Esophagus muscularis mucosa (tissue), 4 donors: Measurements from ENCODE around the gene CDIPT. TPM values are rescaled to one million over a fixed set of nuclear protein-coding genes. Genes with fewer than 3 reads are reported as not detected.
"Not testable (repeated sequence)": the region's sequence is repeated elsewhere in the genome, so short reads cannot be mapped to it uniquely, and the experiment has no call there.

ENCODE experiments used
- DNase-seq: peaks from one replicate; pipeline ENCODE4 v3.0.0-alpha.2; 2017; ENCODE audit errors: extremely low spot score
- H3K27ac ChIP-seq, 4 donors: fragments of 200-600 bp; sonication (generic); replicated peaks in 1 of 4; 1 replicate in 3 of 4; 2 replicates in 1 of 4; pipeline ENCODE4 v1.5.1; 2016 to 2019; ENCODE audit warnings: mild to moderate bottlenecking in 1 of 4
- H3K27me3 ChIP-seq, 4 donors: fragments of 200-600 bp; sonication (generic); one replicate each; pipeline versions ENCODE4 v1.5.1 to v1.6.0; 2016 to 2019
- H3K36me3 ChIP-seq, 4 donors: fragments of 200-600 bp; sonication (generic); one replicate each; pipeline ENCODE4 v1.5.1; 2016 to 2019
- H3K4me1 ChIP-seq, 4 donors: fragments of 200-600 bp; sonication (generic); one replicate each; pipeline ENCODE4 v1.5.1; 2016 to 2019
- H3K4me3 ChIP-seq, 4 donors: fragments of 200-600 bp; sonication (generic); 1 replicate in 2 of 4; 2 replicates in 2 of 4; pipeline ENCODE4 v1.5.1; 2016 to 2019; ENCODE audit warnings: mild to moderate bottlenecking in 4 of 4, moderate library complexity in 1 of 4
- H3K9me3 ChIP-seq, 4 donors: fragments of 200-600 bp; sonication (generic); 1 replicate in 3 of 4; 2 replicates in 1 of 4; pipeline ENCODE4 v1.5.1; 2016 to 2019
- EP300 ChIP-seq: sonication (generic); formaldehyde crosslinking; IDR thresholded peaks from one replicate; pipeline ENCODE4 v1.6.1; 2017; ENCODE audit warnings: antibody characterized with exemption
- POLR2A ChIP-seq: fragments of 450-650 bp; IDR thresholded peaks from one replicate; pipeline ENCODE4 v1.6.1; 2017; ENCODE audit warnings: antibody characterized with exemption, moderate library complexity, mild to moderate bottlenecking, low read depth
- POLR2AphosphoS5 ChIP-seq, 2 donors: sonication (generic); formaldehyde crosslinking; IDR thresholded peaks; one replicate each; pipeline ENCODE4 v1.6.1; 2017; ENCODE audit warnings: antibody characterized with exemption in 2 of 2
- WGBS: methylation state at CpG from one replicate; pipeline ENCODE4 v1.1.5; 2018; 5-methylcytosine and 5-hydroxymethylcytosine counted together
- intact Hi-C: fragments of 100-400 bp; cut with DNase I; formaldehyde crosslinking; loops from one replicate; pipeline ENCODE4 v1.15.1; 2023
- total RNA-seq, 4 donors: library from RNA; depleted of rRNA; stranded (reverse); fragments of >200 nt; gene quantifications; one replicate each; pipeline versions ENCODE4 v1.1.0 to v1.2.1, GENCODE V29; 2016
- TF ChIP-seq, protein P1 (sequence below), 3 experiments: fragments of 200-600 bp in 2 of 3; fragments of 450-650 bp in 1 of 3; sonication (generic) in 2 of 3; IDR thresholded peaks; one replicate each; pipeline ENCODE4 v1.5.1; 2017 to 2019; ENCODE audit warnings: antibody characterized with exemption in 3 of 3, mild to moderate bottlenecking in 2 of 3, moderate library complexity in 1 of 3

Gene CDIPT
- total RNA-seq, 4 donors from 2014 or later = 105 to 178 (median 141) TPM

DNA sequence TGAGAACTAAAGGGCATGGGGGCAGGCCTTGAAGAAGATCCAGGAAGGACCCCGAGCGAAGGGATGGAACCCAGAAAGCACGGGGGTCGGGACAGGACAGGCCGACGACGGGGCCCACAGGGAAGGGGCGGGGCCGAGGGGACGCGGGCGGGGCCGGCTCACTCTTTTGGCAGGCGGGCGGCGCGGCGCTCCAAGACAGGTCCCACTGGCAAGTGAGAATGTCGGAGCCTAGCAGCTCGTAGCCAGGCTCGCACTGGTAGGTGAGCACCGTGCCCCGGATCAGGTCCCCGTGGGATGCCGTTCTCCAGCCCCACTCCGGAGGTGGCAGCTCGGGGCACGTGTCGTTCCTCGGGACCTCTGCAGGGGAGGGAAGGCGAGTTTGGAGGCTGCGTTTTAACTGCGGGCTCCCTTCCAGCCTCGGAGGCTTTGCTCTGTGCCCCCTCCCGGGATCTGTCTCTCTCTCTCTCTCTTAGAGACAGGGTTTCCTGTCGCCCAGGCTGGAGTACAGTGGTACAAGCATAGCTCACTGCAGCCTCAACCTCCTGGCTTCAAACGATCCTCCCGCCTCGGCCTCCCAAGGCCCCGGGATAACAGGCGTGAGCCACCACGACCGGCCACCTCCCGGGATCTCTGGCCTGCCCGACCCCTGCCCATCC lies 13.7 kb upstream of the CDIPT start:
- Histone ChIP-seq H3K4me1 (peaks cover 0 to 16% (median 8%) of the 10 kb centered on the region in 4 donors), H3K36me3 (no peaks in the 10 kb centered on the region), H3K9me3 (peaks cover 0 to 4% (median 0%) of the 10 kb centered on the region in 4 donors), H3K27me3 (peaks cover 0 to 73% (median 23%) of the 10 kb centered on the region in 4 donors), H3K27ac (no peak overlapping the region), H3K4me3 (peak overlapping the region; percentile 9 to 31 (median 21))
- 6% methylated on average over 17 of the region's 45 CpGs for WGBS
- no peak for DNase-seq
- intact Hi-C loops = no loop called here
- TF ChIP-seq EP300 (no peak), POLR2AphosphoS5 (IDR thresholded peaks at IDR 0.05) (no peak), POLR2A (no peak)

DNA sequence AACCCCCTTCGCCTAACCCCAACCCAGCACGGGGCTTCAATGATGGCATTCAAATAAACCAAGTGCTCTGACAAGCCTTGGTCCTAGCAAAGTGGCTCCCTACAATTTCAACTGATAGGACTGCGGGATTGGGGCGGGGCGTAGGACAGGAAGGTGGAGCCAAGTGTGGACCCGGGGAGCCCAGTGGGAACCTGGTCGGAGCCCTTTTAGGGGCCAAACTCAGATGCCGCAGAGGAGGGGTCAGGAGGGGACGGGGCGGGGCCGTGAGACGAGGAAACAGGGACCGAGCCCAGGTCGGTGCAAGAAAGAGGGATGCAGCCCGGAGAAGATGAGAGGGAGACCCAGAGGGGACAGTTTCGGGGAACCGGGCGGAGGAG lies 13.2 kb upstream of the CDIPT start:
- WGBS = 20% methylated on average over 18 of the region's 18 CpGs
- no peak for DNase-seq
- TF ChIP-seq, protein P1, sequence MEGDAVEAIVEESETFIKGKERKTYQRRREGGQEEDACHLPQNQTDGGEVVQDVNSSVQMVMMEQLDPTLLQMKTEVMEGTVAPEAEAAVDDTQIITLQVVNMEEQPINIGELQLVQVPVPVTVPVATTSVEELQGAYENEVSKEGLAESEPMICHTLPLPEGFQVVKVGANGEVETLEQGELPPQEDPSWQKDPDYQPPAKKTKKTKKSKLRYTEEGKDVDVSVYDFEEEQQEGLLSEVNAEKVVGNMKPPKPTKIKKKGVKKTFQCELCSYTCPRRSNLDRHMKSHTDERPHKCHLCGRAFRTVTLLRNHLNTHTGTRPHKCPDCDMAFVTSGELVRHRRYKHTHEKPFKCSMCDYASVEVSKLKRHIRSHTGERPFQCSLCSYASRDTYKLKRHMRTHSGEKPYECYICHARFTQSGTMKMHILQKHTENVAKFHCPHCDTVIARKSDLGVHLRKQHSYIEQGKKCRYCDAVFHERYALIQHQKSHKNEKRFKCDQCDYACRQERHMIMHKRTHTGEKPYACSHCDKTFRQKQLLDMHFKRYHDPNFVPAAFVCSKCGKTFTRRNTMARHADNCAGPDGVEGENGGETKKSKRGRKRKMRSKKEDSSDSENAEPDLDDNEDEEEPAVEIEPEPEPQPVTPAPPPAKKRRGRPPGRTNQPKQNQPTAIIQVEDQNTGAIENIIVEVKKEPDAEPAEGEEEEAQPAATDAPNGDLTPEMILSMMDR (IDR thresholded peaks at IDR 0.05) = no peak
- TF ChIP-seq POLR2A = no peak
- TF ChIP-seq EP300 = no peak
- no peak for TF ChIP-seq POLR2AphosphoS5 (IDR thresholded peaks at IDR 0.05)
- H3K9me3 ChIP-seq = peaks cover 0 to 4% (median 0%) of the 10 kb centered on the region in 4 donors
- H3K27me3 ChIP-seq = peaks cover 0 to 73% (median 23%) of the 10 kb centered on the region in 4 donors
- no peak overlapping the region for H3K27ac ChIP-seq
- peak overlapping the region; percentile 9 to 31 (median 21) for H3K4me3 ChIP-seq
- intact Hi-C loops = no loop called here
- H3K4me1 ChIP-seq = peaks cover 0 to 16% (median 8%) of the 10 kb centered on the region in 4 donors
- H3K36me3 ChIP-seq = no peaks in the 10 kb centered on the region

DNA sequence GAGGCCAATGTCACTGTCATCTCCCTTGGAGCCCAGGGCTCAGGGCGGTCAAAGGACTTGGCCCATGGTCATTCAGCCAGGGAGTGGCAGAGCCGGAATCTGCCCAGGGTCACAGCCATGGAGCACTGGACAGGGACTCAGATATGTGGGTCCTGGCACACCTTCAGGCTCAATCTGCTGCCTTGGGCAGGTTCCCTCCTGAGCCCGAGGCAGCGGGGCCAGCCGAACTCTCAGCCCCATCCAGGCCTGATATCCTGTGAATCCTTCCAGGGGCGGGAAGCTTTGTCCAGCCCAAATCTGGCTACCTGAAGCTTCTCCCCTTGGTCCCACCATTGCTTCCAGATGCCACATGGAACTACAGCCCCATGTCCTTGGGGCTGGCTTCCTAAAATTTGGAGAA lies 12.2 kb upstream of the CDIPT start:
- no peak overlapping the region for H3K27ac ChIP-seq
- peaks cover 0 to 16% (median 8%) of the 10 kb centered on the region in 4 donors for H3K4me1 ChIP-seq
- H3K27me3 ChIP-seq = peaks cover 0 to 68% (median 23%) of the 10 kb centered on the region in 4 donors
- no peak for DNase-seq
- H3K4me3 ChIP-seq = no peak overlapping the region
- H3K36me3 ChIP-seq = no peaks in the 10 kb centered on the region
- H3K9me3 ChIP-seq = peaks cover 0 to 4% (median 0%) of the 10 kb centered on the region in 4 donors
- 86% methylated on average over 1 of the region's 6 CpGs for WGBS
- TF ChIP-seq POLR2A (no peak), EP300 (no peak), POLR2AphosphoS5 (IDR thresholded peaks at IDR 0.05) (no peak)
- TF ChIP-seq, protein P1 (IDR thresholded peaks at IDR 0.05) = no peak
- intact Hi-C loops = no loop called here

DNA sequence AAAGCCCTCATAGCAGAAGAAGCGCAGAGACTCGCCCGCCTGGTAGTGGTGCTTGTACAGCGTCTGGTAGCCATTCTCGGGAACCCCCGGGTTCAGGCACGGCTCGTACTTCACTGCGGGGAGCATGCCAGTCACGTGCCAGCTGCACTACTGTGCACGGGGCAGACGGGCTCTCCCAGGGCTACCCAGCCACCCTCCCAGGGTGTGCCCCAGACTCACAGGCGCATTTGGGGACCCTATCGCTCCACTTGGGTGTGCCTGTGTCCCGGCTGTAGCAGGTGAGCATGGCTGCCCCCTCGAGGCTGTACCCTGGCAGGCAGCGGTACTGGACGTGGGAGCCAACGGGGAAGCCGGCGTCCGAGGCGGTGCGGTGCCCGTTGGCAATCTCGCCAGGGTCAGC lies 10.3 kb upstream of the CDIPT start:
- intact Hi-C loops = no loop called here
- Histone ChIP-seq H3K27ac (no peak overlapping the region), H3K4me3 (no peak overlapping the region), H3K4me1 (peaks cover 0 to 16% (median 8%) of the 10 kb centered on the region in 4 donors), H3K27me3 (peaks cover 0 to 49% (median 21%) of the 10 kb centered on the region in 4 donors), H3K9me3 (peaks cover 0 to 4% (median 0%) of the 10 kb centered on the region in 4 donors), H3K36me3 (no peaks in the 10 kb centered on the region)
- DNase-seq = no peak
- WGBS = 97% methylated on average over 6 of the region's 26 CpGs
- TF ChIP-seq, protein P1 (IDR thresholded peaks at IDR 0.05) = no peak
- TF ChIP-seq POLR2AphosphoS5 (IDR thresholded peaks at IDR 0.05) (no peak), POLR2A (no peak), EP300 (no peak)

DNA sequence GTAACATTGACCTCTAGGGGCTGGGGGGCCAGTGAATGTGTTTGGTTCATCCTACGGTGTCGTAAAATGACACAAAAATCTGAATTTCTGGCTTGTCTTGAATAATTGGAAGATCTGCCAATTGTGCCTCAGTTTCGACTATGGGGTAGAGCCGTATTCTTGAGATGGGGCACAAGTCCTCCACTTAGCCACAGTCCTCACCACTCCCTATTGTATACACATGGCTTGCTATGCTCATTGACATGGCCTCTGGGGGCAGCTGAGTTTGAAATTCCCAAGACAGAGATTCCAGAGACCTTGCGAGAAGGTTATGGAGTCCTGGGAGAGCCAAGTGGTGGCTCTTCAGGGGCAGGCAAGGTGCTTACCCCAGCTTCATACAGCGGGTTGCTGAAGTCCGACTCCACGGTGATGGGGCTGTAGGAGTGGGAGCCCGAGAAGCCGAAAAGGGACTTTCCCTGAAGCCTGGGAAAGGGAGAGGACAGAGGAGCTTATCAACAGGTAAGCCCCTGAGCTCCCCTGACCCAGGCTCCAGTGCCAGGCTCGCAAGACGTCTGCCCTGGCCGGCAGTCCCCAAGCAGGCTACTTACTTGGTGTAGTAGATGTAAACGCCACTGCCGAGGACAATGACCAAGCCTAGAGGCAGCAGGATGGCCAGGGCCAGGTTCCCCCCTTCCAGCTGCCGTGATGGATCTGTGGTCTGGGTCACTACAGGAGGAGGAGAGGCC lies 9.0 kb upstream of the CDIPT start:
- DNase-seq = no peak
- 93% methylated on average over 12 of the region's 16 CpGs for WGBS
- H3K36me3 ChIP-seq = no peaks in the 10 kb centered on the region
- peaks cover 0 to 35% (median 8%) of the 10 kb centered on the region in 4 donors for H3K27me3 ChIP-seq
- peaks cover 0 to 9% (median 4%) of the 10 kb centered on the region in 4 donors for H3K4me1 ChIP-seq
- intact Hi-C loops = no loop called here
- H3K27ac ChIP-seq = no peak overlapping the region
- TF ChIP-seq POLR2A = no peak
- TF ChIP-seq, protein P1 (IDR thresholded peaks at IDR 0.05) = no peak
- TF ChIP-seq EP300 = no peak
- TF ChIP-seq POLR2AphosphoS5 (IDR thresholded peaks at IDR 0.05) = no peak
- H3K4me3 ChIP-seq = no peak overlapping the region
- peaks cover 0 to 4% (median 0%) of the 10 kb centered on the region in 4 donors for H3K9me3 ChIP-seq

DNA sequence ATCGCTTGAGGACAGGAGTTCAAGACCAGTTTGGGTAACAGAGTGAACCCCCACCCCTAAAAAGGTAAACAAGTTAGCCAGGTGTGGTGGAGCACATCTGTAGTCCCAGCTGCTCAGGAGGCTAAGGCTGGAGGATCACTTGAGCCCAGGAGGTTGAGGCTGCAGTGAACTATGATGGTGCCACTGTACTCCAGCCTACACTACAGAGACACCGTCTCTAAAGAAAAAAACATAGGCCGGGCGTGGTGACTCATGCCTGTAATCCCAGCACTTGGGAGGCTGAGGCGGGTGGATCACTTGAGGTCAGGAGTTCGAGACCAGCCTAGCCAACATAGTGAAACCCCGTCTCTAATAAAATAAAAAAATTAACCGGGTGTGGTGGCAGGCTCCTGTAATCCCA lies 6.0 kb upstream of the CDIPT start:
- not testable (repeated sequence) for H3K4me3 ChIP-seq
- 95% methylated on average over 8 of the region's 8 CpGs for WGBS

More for the DNA sequence above, 6.0 kb upstream of the CDIPT start:
- not testable (repeated sequence) for H3K27ac ChIP-seq, H3K4me1 ChIP-seq, H3K36me3 ChIP-seq, H3K9me3 ChIP-seq, DNase-seq
- peaks cover 0 to 12% (median 0%) of the 10 kb centered on the region in 4 donors for H3K27me3 ChIP-seq
- intact Hi-C loops = loop anchor here (10.0 kb wide), 1 partner anchor 136 kb away; no protein-coding TSS in a partner anchor
